GM18520 (cell line): ENCODE results near the gene ZACN.

Experiments
- ATAC-seq: cut with Tn5 transposase; IDR thresholded peaks from one replicate; pipeline ENCODE4 v1.9.1; 2021; ENCODE audit not compliant: unreplicated experiment

Gene ZACN

DNA sequence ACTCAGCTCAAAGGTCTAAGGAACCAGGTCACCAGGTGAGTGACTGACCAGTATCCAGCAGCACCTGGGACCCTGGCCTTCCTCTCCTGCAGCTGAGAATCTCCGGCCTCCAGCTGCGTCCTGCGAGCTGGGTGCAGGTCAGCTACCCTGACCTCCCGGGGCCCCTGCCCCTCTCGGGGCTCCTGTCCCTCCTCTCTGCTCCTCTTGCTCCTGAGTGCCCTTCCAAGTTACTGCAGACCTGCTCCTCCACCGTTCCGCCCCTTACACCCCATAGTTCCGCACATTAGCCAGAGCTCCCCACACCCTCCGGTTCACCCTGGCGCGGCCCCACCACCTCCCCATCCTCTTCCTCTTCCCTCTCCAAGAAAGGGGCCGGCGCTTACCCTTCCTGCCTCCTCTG, 51.5 kb downstream of the ZACN start:
- no peak for ATAC-seq

DNA sequence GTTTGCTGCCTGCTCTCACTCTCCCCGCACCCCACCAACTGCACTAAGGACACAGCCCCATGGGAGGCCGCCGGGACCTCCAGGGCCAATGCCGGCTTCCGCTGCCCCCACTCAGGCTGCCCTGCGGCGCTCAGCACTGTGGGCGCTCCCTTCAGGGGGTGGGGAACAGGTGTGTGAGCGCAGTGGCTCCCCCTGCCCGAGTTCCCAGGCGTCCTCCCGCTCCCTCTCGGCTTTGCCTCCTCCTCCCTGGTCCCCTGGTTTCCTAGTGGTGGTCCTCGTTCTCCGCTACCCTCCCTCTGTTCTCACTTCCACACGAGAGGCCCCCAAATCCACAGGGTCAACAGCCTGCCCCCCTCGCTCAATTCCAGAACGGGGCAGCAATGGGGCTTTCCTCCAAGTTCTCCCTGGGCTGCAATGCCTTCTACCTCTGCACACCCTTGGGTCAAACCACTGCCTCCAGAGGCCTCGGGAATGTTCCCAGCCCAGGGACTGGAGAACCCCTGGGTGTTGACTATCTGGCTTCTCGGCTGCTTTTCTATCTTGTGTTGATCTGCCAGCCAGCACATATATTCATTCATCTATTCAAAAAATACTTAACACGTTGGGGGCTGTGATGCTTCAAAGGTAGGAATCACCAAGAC, 52.2 kb downstream of the ZACN start:
- no peak for ATAC-seq

DNA sequence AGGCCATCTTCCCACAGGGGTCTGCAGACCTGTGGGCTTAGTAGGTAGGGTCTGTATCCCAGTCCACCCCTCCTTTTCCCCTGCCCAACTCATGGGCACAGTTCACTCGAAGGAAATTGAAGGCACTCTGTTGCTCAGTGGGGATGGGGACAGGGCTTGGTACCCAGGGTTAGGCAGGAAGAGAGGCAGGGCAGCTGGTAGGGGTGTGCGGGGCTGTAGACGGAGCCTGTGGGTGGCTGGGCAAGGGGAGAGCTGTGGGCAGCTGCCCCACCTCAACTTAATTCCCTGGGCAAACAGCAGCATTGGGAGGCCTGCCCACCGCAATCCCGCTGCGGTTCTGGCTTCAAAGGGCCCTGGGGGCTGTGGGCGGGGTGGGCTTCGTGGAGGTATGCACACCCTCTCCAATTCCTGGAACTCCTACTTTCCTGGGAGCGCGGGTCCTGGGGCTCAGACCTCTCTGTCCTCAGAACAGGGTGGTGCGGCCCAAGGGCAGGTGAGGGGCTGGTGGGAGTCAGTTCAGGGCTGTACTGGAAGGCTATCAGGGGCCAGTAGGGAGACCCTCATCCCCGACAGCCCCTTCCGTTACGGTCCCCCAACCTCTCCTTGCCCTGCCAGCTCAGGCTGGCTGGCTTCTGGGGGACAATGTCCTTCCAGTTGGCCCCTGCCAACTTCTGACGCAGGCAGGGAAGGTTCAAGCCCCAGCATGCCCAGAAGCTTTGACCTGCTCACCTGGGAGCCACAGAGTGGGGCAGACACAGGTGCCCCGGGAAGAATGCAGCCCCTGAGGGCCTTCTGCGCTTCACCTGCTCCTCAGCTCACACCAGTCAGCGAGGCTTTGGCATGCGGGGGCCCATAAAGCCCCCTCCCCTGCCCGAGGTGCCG, 53.0 kb downstream of the ZACN start:
- no peak for ATAC-seq
